Measurements from ENCODE around the gene TMEM135.

TMEM135 gene

GRCh38 chr11:87358461-87358860 is 320.7 kb downstream of the TMEM135 start:
- TF ChIP-seq SIN3A (IDR thresholded peaks at IDR 0.05; ENCODE audit: borderline replicate concordance, insufficient read depth, low read length) (no peak), FOXP2 (optimal IDR thresholded peaks at IDR 0.05; ENCODE audit: borderline replicate concordance, extremely low read depth, extremely low read length, insufficient read depth) (no peak), POLR2AphosphoS5 (IDR thresholded peaks at IDR 0.05; ENCODE audit: low read depth, low read length) (no peak), TAF1 (IDR thresholded peaks at IDR 0.05; ENCODE audit: borderline replicate concordance, insufficient read depth, low read length) (no peak), REST (IDR thresholded peaks at IDR 0.05; ENCODE audit: insufficient read depth in 1 of 2, low read depth in 2 of 2, low read length in 2 of 2) (no peak)

GRCh38 chr11:87359401-87359800 is 321.7 kb downstream of the TMEM135 start:
- no peak for TF ChIP-seq FOXP2 (optimal IDR thresholded peaks at IDR 0.05; ENCODE audit: borderline replicate concordance, extremely low read depth, extremely low read length, insufficient read depth)
- TF ChIP-seq TAF1 (IDR thresholded peaks at IDR 0.05; ENCODE audit: borderline replicate concordance, insufficient read depth, low read length): no peak
- no peak for TF ChIP-seq POLR2AphosphoS5 (IDR thresholded peaks at IDR 0.05; ENCODE audit: low read depth, low read length)
- TF ChIP-seq SIN3A (IDR thresholded peaks at IDR 0.05; ENCODE audit: borderline replicate concordance, insufficient read depth, low read length): no peak
- TF ChIP-seq REST (IDR thresholded peaks at IDR 0.05; ENCODE audit: insufficient read depth in 1 of 2, low read depth in 2 of 2, low read length in 2 of 2): no peak

GRCh38 chr11:87361891-87362290 is 324.2 kb downstream of the TMEM135 start:
- no peak for TF ChIP-seq FOXP2 (optimal IDR thresholded peaks at IDR 0.05; ENCODE audit: borderline replicate concordance, extremely low read depth, extremely low read length, insufficient read depth)
- TF ChIP-seq REST (IDR thresholded peaks at IDR 0.05; ENCODE audit: insufficient read depth in 1 of 2, low read depth in 2 of 2, low read length in 2 of 2): no peak
- TF ChIP-seq POLR2AphosphoS5 (IDR thresholded peaks at IDR 0.05; ENCODE audit: low read depth, low read length): no peak
- TF ChIP-seq SIN3A (IDR thresholded peaks at IDR 0.05; ENCODE audit: borderline replicate concordance, insufficient read depth, low read length): no peak
- no peak for TF ChIP-seq TAF1 (IDR thresholded peaks at IDR 0.05; ENCODE audit: borderline replicate concordance, insufficient read depth, low read length)

- TF ChIP-seq TAF1 (IDR thresholded peaks at IDR 0.05; ENCODE audit: borderline replicate concordance, insufficient read depth, low read length) (no peak), REST (IDR thresholded peaks at IDR 0.05; ENCODE audit: insufficient read depth in 1 of 2, low read depth in 2 of 2, low read length in 2 of 2) (no peak), FOXP2 (optimal IDR thresholded peaks at IDR 0.05; ENCODE audit: borderline replicate concordance, extremely low read depth, extremely low read length, insufficient read depth) (no peak), POLR2AphosphoS5 (IDR thresholded peaks at IDR 0.05; ENCODE audit: low read depth, low read length) (no peak), SIN3A (IDR thresholded peaks at IDR 0.05; ENCODE audit: borderline replicate concordance, insufficient read depth, low read length) (no peak)
Measured at GRCh38 chr11:87366346-87366745, 328.6 kb downstream of the TMEM135 start.

Measured in PFSK-1 (cell line).